GM19193 (cell line): ENCODE measurements around the gene KRIT1.

Source experiments
- POLR2A ChIP-seq: IDR thresholded peaks from 4 replicates; pipeline ENCODE4 v1.6.1; 2011; ENCODE audit not compliant: insufficient read depth, insufficient read length; ENCODE audit errors: extremely low read depth

KRIT1 gene

GRCh38 chr7:92259610-92260247 lies 14.0 kb upstream of the KRIT1 start:
- no peak for TF ChIP-seq POLR2A

- TF ChIP-seq POLR2A, result no peak
These were observed 13.3 kb upstream of the KRIT1 start for GRCh38 chr7:92259062-92259461.

- no peak for TF ChIP-seq POLR2A
These were observed 9.6 kb upstream of the KRIT1 start for GRCh38 chr7:92255308-92255707.

- TF ChIP-seq POLR2A, result no peak
These were observed 7.5 kb upstream of the KRIT1 start for GRCh38 chr7:92253251-92253650.

- no peak for TF ChIP-seq POLR2A
These were observed 5.5 kb upstream of the KRIT1 start for GRCh38 chr7:92251181-92251580.

GRCh38 chr7:92250603-92251002 lies 4.9 kb upstream of the KRIT1 start:
- TF ChIP-seq POLR2A, result no peak

GRCh38 chr7:92246360-92247101 lies 817 bp upstream of the KRIT1 start:
- no peak for TF ChIP-seq POLR2A

GRCh38 chr7:92244808-92245486 lies 767 bp downstream of the KRIT1 start:
- no peak for TF ChIP-seq POLR2A

GRCh38 chr7:92242972-92243371 lies 2.7 kb downstream of the KRIT1 start:
- no peak for TF ChIP-seq POLR2A

GRCh38 chr7:92230547-92230946 lies 15.2 kb downstream of the KRIT1 start:
- TF ChIP-seq POLR2A, result no peak

GRCh38 chr7:92228742-92229141 lies 17.0 kb downstream of the KRIT1 start:
- TF ChIP-seq POLR2A, result no peak

- TF ChIP-seq POLR2A, result no peak
These were observed 17.6 kb downstream of the KRIT1 start for GRCh38 chr7:92228100-92228499.

GRCh38 chr7:92226981-92227380 lies 18.7 kb downstream of the KRIT1 start:
- no peak for TF ChIP-seq POLR2A

- TF ChIP-seq POLR2A, result no peak
These were observed 23.9 kb downstream of the KRIT1 start for GRCh38 chr7:92221766-92222165.

GRCh38 chr7:92206672-92207071 lies 39.0 kb downstream of the KRIT1 start:
- no peak for TF ChIP-seq POLR2A

GRCh38 chr7:92205987-92206386 lies 39.7 kb downstream of the KRIT1 start:
- TF ChIP-seq POLR2A, result no peak
